ENCODE data around the gene NKAIN2.

DNA sequence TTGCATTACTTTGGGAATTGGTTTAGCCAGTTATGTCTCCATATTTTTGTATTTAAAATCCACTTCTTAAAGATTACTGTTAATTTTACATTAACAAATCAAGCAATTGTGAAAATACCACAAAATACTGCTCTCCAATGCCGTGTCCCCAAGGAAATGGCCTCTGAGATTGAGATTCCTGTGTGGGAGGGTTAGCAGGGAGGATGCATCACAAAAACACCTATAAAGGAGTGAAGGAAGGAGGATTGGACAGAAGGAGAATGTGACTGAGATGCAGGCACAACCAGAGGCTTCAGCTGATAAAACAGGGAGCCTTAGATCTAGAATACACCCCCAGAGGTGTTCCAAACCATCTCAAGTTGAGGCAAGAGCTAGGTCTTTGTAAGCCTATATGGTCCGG, 34.2 kb upstream of the NKAIN2 start:
- TF ChIP-seq, protein P1, sequence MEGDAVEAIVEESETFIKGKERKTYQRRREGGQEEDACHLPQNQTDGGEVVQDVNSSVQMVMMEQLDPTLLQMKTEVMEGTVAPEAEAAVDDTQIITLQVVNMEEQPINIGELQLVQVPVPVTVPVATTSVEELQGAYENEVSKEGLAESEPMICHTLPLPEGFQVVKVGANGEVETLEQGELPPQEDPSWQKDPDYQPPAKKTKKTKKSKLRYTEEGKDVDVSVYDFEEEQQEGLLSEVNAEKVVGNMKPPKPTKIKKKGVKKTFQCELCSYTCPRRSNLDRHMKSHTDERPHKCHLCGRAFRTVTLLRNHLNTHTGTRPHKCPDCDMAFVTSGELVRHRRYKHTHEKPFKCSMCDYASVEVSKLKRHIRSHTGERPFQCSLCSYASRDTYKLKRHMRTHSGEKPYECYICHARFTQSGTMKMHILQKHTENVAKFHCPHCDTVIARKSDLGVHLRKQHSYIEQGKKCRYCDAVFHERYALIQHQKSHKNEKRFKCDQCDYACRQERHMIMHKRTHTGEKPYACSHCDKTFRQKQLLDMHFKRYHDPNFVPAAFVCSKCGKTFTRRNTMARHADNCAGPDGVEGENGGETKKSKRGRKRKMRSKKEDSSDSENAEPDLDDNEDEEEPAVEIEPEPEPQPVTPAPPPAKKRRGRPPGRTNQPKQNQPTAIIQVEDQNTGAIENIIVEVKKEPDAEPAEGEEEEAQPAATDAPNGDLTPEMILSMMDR (tag by site-specific recombination; IDR thresholded peaks at IDR 0.05) = no peak
- TF ChIP-seq HOXA7 (CRISPR knock-in tag; IDR thresholded peaks at IDR 0.05; ENCODE audit: borderline replicate concordance) (no peak), ZSCAN18 (tag by site-specific recombination; IDR thresholded peaks at IDR 0.05) (no peak), ZNF501 (tag by site-specific recombination; IDR thresholded peaks at IDR 0.05) (no peak), ZNF239 (tag by site-specific recombination; IDR thresholded peaks at IDR 0.05) (no peak), PBX3 (CRISPR knock-in tag; IDR thresholded peaks at IDR 0.05) (no peak), ZBTB8A (tag by site-specific recombination; IDR thresholded peaks at IDR 0.05) (no peak), ZBTB7A (tag by site-specific recombination; IDR thresholded peaks at IDR 0.05; ENCODE audit: low read depth) (no peak)
- TF ChIP-seq, protein P2, sequence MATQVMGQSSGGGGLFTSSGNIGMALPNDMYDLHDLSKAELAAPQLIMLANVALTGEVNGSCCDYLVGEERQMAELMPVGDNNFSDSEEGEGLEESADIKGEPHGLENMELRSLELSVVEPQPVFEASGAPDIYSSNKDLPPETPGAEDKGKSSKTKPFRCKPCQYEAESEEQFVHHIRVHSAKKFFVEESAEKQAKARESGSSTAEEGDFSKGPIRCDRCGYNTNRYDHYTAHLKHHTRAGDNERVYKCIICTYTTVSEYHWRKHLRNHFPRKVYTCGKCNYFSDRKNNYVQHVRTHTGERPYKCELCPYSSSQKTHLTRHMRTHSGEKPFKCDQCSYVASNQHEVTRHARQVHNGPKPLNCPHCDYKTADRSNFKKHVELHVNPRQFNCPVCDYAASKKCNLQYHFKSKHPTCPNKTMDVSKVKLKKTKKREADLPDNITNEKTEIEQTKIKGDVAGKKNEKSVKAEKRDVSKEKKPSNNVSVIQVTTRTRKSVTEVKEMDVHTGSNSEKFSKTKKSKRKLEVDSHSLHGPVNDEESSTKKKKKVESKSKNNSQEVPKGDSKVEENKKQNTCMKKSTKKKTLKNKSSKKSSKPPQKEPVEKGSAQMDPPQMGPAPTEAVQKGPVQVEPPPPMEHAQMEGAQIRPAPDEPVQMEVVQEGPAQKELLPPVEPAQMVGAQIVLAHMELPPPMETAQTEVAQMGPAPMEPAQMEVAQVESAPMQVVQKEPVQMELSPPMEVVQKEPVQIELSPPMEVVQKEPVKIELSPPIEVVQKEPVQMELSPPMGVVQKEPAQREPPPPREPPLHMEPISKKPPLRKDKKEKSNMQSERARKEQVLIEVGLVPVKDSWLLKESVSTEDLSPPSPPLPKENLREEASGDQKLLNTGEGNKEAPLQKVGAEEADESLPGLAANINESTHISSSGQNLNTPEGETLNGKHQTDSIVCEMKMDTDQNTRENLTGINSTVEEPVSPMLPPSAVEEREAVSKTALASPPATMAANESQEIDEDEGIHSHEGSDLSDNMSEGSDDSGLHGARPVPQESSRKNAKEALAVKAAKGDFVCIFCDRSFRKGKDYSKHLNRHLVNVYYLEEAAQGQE (tag by site-specific recombination; IDR thresholded peaks at IDR 0.05) = no peak
